22Rv1 (cell line): ENCODE data around the gene ACTR8.

Source experiments
- CTCF ChIP-seq: fragments of 450-650 bp; IDR thresholded peaks from 2 replicates; pipeline ENCODE4 v1.5.1; 2017; ENCODE audit warnings: mild to moderate bottlenecking
- ZFX ChIP-seq: fragments of 450-650 bp; IDR thresholded peaks from 2 replicates; pipeline ENCODE4 v1.6.1; 2017; ENCODE audit warnings: antibody characterized with exemption, borderline replicate concordance

- TF ChIP-seq CTCF (no peak), ZFX (no peak)
Measured at GRCh38 chr3:53833053-53833645, 48.8 kb downstream of the ACTR8 start.
